Stomach (tissue), 4 donors: ENCODE data around the gene CDH7.

Source experiments
- EP300 ChIP-seq: sonication (generic); formaldehyde crosslinking; IDR thresholded peaks from one replicate; pipeline ENCODE4 v1.6.1; 2017; ENCODE audit warnings: antibody characterized with exemption
- POLR2A ChIP-seq, 4 donors: fragments of 450-650 bp; IDR thresholded peaks; one replicate each; pipeline ENCODE4 v1.6.1; 2016; ENCODE audit warnings: antibody characterized with exemption in 4 of 4, control low read depth in 2 of 4, mild to moderate bottlenecking in 1 of 4, moderate library complexity in 1 of 4
- TF ChIP-seq, protein P1 (sequence below), 7 experiments: fragments of 450-650 bp in 4 of 7; fragments of 200-600 bp in 3 of 7; sonication (generic) in 3 of 7; IDR thresholded peaks; one replicate each; pipeline ENCODE4 v1.5.1; 2016 to 2019; ENCODE audit warnings: antibody characterized with exemption in 7 of 7, control low read depth in 2 of 7, mild to moderate bottlenecking in 1 of 7

DNA sequence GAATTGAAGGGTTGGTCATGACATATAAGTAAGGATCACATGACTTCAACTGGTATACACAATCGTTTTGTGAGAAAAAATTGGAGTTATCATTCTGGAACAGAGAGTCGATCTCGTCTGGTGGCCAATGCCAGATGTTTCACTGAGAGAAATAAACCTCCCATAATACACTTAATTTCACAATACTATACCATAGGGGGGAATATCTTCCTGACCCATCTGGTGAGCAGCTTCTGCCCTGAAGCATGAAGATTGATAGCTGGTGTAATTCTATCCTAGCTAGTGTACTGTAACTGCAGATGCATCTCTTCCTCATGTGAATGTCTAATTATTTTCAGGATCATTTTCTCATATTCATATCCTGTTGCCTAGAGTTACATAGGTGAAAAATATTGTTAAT lies 15.7 kb upstream of the CDH7 start:
- TF ChIP-seq, protein P1, sequence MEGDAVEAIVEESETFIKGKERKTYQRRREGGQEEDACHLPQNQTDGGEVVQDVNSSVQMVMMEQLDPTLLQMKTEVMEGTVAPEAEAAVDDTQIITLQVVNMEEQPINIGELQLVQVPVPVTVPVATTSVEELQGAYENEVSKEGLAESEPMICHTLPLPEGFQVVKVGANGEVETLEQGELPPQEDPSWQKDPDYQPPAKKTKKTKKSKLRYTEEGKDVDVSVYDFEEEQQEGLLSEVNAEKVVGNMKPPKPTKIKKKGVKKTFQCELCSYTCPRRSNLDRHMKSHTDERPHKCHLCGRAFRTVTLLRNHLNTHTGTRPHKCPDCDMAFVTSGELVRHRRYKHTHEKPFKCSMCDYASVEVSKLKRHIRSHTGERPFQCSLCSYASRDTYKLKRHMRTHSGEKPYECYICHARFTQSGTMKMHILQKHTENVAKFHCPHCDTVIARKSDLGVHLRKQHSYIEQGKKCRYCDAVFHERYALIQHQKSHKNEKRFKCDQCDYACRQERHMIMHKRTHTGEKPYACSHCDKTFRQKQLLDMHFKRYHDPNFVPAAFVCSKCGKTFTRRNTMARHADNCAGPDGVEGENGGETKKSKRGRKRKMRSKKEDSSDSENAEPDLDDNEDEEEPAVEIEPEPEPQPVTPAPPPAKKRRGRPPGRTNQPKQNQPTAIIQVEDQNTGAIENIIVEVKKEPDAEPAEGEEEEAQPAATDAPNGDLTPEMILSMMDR (IDR thresholded peaks at IDR 0.05) = no peak
- no peak for TF ChIP-seq POLR2A (IDR thresholded peaks at IDR 0.05)
- TF ChIP-seq EP300 = no peak
